Osteocyte (in vitro differentiated cells): ENCODE results near the gene LRRC8C. TPM values are rescaled to one million over a fixed set of nuclear protein-coding genes. Genes with fewer than 3 reads are reported as not detected.
"Not testable (repeated sequence)": the region's sequence is repeated elsewhere in the genome, so short reads cannot be mapped to it uniquely, and the experiment has no call there.

Source experiments
- DNase-seq: peaks from one replicate; pipeline ENCODE4 v3.0.0; 2021; ENCODE audit warnings: mixed read lengths; ENCODE audit not compliant: unreplicated experiment; ENCODE audit errors: extremely low spot score
- H3K27ac Mint-ChIP-seq: one replicate; pipeline ENCODE4 v1.8.0; 2021; ENCODE audit warnings: mild to moderate bottlenecking, mixed read lengths; ENCODE audit not compliant: unreplicated experiment
- H3K27me3 Mint-ChIP-seq: one replicate; pipeline ENCODE4 v1.8.0; 2021; ENCODE audit warnings: mixed read lengths; ENCODE audit not compliant: unreplicated experiment
- H3K36me3 Mint-ChIP-seq: one replicate; pipeline ENCODE4 v1.8.0; 2021; ENCODE audit warnings: mixed read lengths; ENCODE audit not compliant: unreplicated experiment
- H3K4me1 Mint-ChIP-seq: one replicate; pipeline ENCODE4 v1.8.0; 2021; ENCODE audit warnings: mixed read lengths; ENCODE audit not compliant: unreplicated experiment
- H3K4me3 Mint-ChIP-seq: one replicate; pipeline ENCODE4 v1.8.0; 2021; ENCODE audit warnings: mild to moderate bottlenecking, moderate library complexity, mixed read lengths; ENCODE audit not compliant: unreplicated experiment
- H3K9me3 Mint-ChIP-seq: one replicate; pipeline ENCODE4 v1.8.0; 2021; ENCODE audit warnings: mixed read lengths; ENCODE audit not compliant: unreplicated experiment
- CTCF ChIP-seq: fragments of 200-600 bp; sonication (generic); IDR thresholded peaks from 2 replicates; pipeline ENCODE4 v1.5.0; 2021; ENCODE audit warnings: antibody characterized with exemption, mild to moderate bottlenecking, moderate library complexity
- total RNA-seq: library from RNA; stranded (reverse); gene quantifications from 2 replicates; pipeline ENCODE4 v1.2.1, GENCODE V29; 2021

Gene LRRC8C
- total RNA-seq, 1 donor from 2014 or later, result 3.5 TPM

- Mint-ChIP-seq H3K27me3 (no peaks in the 10 kb centered on the region), H3K27ac (no peak overlapping the region), H3K4me1 (peaks cover 21% of the 10 kb centered on the region), H3K4me3 (no peak overlapping the region), H3K36me3 (peaks cover 3% of the 10 kb centered on the region), H3K9me3 (peaks cover 7% of the 10 kb centered on the region)
- DNase-seq, result no peak
- no peak for TF ChIP-seq CTCF
These were observed 68.9 kb downstream of the LRRC8C start for GRCh38 chr1:89701746-89702241.

- Mint-ChIP-seq H3K36me3 (peaks cover 3% of the 10 kb centered on the region), H3K4me3 (no peak overlapping the region)
These were observed 69.7 kb downstream of the LRRC8C start for GRCh38 chr1:89702520-89703045.

GRCh38 chr1:89703469-89703868 is 70.5 kb downstream of the LRRC8C start:
- Mint-ChIP-seq H3K36me3 (peaks cover 6% of the 10 kb centered on the region), H3K4me1 (peaks cover 13% of the 10 kb centered on the region), H3K27ac (no peak overlapping the region), H3K27me3 (no peaks in the 10 kb centered on the region), H3K4me3 (no peak overlapping the region), H3K9me3 (peaks cover 7% of the 10 kb centered on the region)
- DNase-seq, result no peak
- no peak for TF ChIP-seq CTCF

More at GRCh38 chr1:89702520-89703045, 69.7 kb downstream of the LRRC8C start:
- H3K27me3 Mint-ChIP-seq, result no peaks in the 10 kb centered on the region
- peaks cover 14% of the 10 kb centered on the region for H3K4me1 Mint-ChIP-seq
- H3K27ac Mint-ChIP-seq, result no peak overlapping the region
- H3K9me3 Mint-ChIP-seq, result peaks cover 7% of the 10 kb centered on the region
- no peak for DNase-seq
- TF ChIP-seq CTCF, result no peak

GRCh38 chr1:89704014-89704413 is 71.1 kb downstream of the LRRC8C start:
- Mint-ChIP-seq H3K27ac (no peak overlapping the region), H3K36me3 (peaks cover 2% of the 10 kb centered on the region), H3K27me3 (no peaks in the 10 kb centered on the region), H3K4me3 (no peak overlapping the region), H3K4me1 (peaks cover 14% of the 10 kb centered on the region), H3K9me3 (peaks cover 2% of the 10 kb centered on the region)
- no peak for DNase-seq
- no peak for TF ChIP-seq CTCF

GRCh38 chr1:89704885-89705284 is 72.0 kb downstream of the LRRC8C start:
- H3K27ac Mint-ChIP-seq, H3K36me3 Mint-ChIP-seq, H3K4me3 Mint-ChIP-seq, DNase-seq, H3K9me3 Mint-ChIP-seq, H3K27me3 Mint-ChIP-seq: not testable (repeated sequence)
- H3K4me1 Mint-ChIP-seq, result peaks cover 22% of the 10 kb centered on the region
